ENCODE data around the gene ABL1.

ABL1 gene

DNA sequence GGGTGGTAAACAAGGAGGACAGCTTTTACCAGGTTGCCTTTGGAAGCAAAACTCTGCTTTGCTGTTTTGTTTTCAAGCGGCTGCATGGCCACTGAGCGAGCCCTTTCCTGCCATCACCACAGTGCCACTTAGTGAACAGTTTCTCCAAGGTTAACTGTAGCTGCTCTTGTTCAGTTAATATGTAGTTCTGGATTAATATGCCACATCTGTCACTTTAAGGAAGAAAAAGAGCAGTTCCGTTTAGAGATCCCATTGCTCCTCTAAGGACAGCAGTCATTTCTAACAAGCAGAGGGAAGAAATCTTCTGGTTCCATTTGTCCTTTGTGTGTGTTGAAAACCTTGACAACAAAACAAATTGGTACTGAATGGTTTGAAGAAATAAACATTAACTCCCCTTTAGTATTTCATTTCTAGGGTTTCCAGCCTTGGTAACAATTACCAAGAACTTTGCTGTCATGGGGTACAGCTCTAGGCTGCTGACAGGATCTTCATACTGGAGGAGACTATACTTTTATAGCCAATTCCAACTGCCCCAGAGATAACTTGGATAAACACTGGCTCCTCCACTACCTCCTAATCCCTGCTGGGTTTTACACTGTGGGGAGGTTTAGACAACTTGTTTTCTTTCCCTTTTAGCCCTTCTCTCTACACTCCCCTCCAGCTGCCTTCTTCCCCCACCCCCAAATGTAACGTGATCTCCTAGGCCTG lies 10.3 kb upstream of the ABL1 start:
- DNase-seq, result peak in 2 of 56 donors; percentile 12 to 26

DNA sequence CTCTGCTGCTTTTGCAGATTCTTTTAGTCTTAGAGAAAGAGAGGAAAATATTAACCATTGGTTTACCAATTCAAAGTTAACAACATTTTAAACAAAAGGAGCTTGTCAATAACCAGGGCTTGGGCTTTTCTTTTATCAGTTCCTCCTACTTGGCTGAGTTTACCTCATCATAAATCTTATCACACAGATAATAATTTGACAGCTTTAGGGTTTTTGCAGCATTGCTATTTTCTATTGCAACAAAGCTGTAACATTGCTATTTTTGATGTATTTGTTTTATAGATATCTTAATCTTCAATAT lies 9.8 kb upstream of the ABL1 start:
- DNase-seq, result no peak

DNA sequence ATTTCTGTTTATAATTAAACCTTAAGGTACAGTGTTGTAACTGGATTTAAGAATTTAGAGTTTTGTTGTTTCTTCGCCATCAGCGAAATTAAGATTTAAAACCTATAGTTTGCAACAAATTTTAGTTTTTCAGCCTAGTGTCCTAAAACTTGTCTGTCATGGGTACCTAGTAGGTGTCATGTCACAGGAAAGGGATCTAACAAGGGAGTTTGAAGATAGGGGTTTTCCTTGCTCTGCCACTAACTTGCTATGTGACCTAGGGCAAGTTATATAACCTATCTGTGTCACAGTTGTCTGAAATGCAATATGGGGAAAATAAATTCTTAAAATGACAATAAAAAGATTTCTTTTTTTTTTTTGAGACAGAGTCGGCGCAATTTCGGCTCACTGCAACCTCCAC lies 9.2 kb upstream of the ABL1 start:
- DNase-seq, result no peak

DNA sequence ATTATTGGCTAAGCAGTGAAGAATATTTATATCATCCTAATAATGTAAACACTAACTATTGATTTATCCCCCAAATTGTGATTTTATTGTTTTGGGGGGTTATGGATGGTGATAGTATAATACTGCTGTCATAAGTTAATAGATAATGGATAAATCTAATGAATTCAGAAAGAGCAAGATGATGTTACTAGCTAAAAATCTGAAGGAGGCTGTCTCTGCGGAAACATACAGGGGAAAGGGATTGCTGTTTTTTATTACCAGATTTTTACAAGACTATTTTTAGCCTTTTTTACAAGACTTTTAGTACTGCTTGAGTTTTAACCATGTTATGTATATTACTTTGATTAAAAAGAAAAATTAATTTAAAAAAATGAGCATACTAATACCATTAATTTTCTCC lies 5.3 kb upstream of the ABL1 start:
- DNase-seq, result no peak

DNA sequence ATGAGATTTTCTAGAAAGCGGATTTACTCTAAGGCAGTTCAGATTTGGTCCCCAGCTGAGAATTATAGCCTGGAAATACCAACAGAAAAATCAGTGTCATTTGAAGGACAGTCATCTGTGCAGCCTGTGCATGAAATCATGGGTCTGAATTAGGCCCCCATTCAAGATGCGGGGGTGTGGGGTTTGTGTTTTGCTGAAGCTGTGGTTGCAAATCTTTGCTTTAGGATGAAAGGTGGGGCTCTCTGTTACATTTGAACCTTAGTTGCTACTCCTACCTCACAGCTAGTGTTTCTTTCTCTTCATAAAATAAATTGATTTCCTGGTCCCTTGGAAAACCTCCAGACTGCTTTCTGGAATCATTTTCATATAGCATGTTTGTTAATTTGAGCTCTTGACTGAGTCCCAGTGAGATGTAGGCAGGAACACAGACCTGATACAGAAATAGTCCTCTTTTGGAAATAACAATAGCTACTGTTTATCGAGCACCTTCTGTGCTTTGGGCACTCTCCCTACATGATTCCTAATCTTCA lies 4.8 kb upstream of the ABL1 start:
- DNase-seq, result no peak

DNA sequence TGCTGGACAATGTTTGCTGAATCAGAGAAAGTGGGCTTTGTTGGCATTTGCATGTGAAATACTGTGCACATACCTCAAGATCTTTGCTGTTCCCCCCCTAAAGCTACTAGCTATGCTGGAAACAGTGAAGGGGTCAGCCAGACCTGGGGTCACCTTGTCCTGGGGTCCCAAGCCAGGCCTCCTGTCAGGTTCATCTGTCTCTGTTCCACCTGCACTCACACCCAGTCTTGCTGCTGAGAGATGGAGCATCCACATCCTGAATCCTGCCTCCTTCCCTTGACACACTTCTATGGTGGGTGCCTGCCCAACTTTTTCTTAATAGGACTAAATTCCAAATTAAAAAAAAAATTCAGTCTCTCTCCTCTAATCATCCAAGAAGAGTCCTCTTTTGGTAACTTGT lies 4.0 kb upstream of the ABL1 start:
- DNase-seq, result no peak

DNA sequence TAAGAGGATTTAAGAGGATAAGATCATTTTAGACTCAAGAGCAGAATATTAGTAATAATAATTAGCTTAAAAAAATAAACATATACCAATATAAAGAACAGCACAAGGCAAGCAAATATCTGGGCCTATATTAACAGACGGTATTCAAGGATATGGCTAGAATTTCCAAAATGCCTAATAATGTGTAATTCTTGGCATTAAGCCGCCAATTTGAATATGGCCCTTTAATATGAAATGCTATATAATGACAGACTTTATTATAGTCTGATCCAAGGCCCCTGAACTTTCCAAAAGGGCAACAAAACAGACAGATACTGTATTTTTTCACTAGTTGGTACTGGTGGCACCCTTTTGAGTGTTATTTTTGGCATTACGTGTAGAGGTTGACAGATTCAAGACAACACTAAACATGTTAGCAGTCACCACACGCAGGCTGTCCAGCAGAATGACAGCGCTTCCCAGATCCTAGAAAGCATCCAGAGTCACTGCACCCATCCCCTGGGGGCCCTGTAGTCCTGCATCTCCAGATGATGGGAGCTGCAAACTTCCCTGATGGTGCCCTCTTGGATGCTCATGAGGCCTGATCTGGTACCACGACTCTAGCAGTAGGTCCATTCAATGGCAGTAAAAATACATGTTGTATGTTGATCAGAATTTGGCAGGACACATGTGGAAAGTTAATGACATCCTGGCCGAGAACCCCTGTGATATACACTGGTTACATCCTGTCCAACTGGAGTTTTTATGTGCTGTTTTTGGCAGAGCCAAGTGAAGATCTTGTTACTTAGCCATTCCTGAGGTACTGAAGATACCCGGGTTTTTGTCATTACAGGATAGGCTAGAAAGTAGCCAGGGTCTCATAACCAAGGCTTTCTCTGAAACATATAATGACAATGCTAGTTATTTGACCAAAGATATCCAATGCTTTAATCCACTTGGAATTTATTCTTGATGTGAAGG lies 1.7 kb upstream of the ABL1 start:
- no peak for DNase-seq

DNA sequence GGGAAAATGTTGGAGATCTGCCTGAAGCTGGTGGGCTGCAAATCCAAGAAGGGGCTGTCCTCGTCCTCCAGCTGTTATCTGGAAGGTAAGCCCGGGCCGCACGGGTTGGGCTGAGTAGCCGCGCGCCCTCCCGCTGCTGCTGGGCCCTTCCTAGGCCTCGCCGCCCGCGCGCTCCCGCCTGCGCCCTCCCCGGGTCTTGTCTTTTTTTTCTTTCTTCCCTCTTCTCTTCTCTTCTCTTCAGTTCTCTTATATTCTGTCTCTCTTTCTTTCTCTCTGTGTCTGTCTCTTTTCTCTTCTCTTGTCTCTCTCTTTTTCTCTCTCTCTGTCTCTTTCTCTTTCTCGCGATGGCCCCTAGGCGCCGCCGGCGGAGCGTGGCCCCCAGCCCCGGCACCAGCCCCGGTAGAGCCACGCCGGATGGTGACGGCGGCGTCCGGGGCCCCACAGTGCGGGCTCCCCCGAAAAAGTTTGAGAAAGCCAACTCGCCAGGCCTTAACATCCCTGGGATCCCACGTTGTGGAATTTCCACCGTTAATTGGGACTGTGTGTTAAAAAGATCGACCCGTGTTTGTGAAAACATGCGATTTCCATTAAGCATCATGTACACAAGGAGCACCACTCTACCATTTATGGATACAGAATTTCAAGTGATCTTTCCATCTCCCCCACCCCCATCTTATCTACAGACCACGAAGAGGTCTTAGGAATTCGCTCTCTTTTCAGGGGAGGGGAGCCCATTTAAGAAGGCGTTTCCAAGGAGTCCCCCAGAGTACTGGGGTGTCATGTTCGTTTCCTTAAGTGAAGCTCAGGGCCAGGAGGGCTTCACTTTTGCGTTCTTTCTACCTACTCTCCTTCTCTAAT lies 616 bp downstream of the ABL1 start:
- peak in 17 of 56 donors; percentile 36 to 76 (median 63) for DNase-seq

DNA sequence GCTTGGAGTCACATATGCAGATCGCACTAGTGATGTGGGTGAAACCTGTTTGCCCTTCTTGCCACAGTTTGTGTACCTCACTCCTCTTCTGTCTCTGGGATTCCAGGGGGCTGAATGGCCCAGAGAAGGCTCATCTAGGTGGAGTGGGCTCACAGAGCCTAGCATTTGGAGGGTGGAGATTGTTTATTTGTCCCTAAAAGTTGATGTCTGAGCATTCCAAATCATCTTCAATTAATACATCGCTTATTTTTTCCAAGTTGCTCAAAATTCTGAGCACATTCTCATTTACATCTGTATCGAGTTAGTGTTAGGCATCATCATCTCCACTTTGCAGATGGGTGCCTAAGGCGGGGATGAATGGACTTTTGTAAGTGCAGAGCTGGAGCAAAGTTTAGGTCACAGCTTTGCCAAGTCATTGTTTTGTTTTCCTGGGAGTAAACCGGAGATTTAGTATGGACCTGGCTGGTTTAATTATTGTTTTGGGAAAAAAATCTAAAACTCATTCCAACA lies 2.0 kb downstream of the ABL1 start:
- peak in 18 of 56 donors; percentile 20 to 67 (median 50) for DNase-seq

DNA sequence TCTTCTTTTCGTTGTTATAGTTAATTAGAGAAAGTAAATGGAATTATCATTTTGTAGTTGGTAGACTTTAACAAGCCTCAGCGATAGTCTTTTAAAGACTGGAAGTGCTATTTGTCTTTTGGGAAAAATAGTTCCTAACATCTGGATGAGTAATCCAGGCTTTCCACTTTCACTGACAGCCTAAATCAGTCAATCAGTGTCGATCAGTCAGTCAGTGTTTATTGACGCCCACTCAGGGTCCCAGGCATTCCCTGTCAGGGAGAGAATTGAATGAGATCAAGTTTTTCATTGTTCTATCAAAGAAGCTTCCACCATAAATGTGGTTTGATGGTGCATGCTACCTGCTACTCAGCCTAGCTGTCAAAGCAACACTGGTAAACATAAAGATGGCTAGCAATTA lies 2.6 kb downstream of the ABL1 start:
- DNase-seq, result no peak

DNA sequence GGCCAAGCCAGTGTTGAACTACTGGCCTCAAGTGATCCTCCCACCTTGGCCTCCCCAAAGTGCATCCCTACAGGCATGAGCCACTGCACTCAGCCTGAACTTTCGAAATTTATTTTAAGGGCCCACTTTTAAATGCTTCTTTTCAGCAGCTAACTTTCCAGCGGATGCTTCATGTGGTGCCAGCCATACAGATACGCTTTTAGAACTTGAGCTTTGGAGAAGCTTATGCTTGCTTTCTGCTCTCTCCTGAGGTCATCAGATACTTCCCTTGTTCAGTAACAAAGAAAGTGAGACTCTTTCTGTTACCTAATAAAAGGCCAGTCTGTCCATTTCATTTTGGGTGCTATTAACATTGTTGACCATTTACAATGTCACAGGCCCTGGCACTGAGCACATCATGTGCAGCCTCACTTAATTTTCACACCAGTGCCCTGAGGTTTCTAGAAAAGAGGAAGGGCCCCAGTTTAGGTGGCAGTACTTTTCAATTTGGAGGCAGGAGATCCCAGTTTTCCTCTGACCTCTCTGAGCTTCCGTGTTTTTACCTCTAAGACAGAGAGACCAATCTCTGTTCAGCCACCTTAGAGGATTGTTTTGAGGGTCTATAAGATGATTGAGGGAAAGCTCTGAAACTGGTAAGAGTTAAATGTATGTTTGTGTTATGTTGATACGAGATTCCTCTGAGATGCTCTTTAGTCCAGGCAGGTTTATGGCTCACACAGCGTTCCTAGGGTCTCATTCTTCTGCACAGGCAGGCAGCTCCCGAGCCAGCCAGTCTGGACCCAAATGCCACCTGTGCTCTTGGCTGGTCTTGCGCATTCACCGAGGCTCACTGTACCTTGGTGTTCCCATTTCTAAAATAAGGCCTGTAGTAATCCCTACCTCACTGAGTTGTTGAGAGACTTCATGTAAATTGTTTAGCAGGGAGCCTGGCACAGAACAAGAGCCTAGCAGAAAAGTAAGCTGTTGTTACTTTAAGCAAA lies 4.4 kb downstream of the ABL1 start:
- no peak for DNase-seq

DNA sequence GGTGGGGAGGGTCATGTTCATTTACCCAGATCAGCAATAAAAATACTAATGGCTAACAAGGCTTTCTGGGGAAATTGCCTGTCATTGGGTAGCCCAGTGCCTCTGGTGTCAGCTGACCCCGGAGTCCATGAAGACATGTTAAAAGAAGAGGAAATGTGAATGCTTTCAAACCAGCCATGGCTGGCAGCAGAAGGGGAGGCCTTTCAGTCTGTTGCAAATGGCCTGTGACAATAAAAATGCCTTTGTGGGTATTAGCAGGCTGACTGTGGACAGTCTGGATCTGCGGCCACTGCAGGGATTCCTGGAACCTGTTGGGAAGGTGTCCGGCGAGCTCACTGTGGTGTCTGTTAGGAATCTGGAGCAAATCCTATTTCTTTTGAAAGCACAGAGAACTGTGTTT lies 7.5 kb downstream of the ABL1 start:
- peak in 3 of 56 donors; percentile 22 to 37 (median 30) for DNase-seq

DNA sequence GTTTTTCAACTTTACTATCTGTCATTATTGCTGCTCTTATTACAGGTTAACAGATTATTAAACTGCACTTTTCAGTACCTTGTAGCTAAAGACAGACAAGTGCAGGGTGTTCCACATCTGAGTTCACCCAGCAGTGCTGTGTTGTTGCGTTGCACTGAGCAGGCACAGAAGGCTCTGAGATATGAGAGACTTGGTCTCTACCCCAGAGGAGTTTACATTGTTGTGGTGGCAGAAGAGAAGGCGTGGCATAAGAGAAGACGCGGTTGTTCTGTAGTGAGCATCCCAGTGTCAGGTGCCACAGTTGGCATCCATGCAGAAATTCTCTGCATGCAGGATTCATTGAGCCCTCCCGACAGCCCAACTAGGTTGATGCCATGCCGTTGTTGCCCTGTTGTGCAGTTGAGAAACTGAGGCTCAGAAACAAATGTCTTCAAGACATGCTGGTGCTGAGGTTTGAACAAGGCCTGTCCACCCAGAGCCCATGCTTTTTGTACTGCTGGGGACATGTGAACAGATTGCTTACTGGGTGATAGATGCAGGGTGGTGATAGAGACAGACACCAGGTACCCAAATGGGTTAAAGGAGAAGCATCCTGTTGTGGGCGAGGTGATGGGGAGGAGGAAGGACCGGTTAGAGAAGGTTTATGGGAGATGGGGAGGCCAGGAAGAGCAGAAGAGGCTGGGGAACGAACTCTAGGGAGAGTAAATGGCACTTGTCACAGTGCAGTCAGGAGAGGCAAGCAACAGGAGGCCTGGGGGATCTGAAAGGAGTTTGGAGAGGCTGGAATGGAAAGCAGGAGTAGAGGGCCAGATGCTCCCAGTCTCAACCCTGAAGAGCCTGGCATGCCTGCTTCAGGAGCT lies 8.2 kb downstream of the ABL1 start:
- peak in 1 of 56 donors; percentile 28 for DNase-seq

DNA sequence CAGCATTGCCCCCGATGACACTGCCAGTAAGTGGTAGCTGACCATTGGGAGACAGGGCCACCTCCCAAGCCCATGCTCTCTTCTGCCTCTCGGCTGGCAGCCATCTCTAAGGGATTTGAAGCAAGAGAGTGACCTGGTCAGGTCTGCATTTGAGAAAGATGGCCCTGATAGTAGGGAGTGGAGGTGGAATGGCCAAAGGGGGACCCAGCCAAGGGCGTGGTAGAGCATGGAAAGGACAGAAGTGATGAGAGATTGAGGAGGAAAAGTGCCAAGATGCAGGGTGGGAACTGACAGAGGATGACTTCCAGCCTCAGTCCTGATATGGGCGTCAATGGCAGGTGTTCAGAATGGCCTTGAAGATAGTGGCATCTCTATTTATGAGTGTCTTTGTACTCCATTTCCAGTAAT lies 9.0 kb downstream of the ABL1 start:
- no peak for DNase-seq

DNA sequence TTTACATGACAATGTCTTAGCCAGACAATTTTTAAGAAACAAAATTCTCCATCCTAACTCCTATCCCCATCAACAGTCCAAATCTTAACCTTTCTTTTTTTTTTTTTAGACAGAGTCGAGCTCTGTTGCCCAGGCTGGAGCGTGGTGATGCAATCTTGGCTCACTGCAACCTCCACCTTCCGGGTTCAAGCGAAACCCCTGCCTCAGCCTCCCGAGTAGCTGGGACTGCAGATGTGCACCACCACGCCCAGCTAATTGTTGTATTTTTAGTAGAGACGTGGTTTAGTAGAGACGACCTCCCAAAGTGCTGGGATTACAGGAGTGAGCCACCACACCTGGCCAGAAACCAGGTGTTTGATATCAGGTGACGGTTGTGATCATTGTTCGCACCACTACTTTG lies 10.2 kb downstream of the ABL1 start:
- no peak for DNase-seq

DNA sequence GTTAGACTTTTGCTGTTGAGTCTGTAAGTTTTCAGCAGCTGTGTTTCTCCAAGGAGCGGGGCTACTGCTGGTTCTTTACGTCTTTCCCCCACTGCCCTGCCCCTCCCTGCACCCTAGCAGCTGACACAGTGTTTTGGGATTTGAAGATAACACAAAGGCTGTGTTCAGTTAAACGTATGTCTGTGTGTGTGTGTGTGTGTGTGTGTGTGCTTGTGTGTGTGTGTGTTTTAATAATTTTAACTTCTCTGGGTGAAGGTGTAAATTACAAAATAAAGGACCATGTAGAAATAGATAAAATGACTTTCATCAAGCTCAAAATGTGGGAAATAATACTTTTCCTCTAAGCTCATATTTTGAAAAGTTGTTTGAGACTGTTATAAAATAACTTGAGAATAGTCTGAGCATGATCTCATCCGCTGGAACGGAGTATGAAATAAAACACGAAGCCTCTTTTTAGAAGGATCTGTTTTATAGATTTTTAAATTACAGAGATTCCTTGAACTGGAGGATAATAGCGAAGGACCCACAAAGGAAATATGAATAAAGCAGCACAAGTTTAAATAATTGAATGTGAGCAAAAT lies 10.9 kb downstream of the ABL1 start:
- peak in 7 of 56 donors; percentile 22 to 52 (median 32) for DNase-seq

DNA sequence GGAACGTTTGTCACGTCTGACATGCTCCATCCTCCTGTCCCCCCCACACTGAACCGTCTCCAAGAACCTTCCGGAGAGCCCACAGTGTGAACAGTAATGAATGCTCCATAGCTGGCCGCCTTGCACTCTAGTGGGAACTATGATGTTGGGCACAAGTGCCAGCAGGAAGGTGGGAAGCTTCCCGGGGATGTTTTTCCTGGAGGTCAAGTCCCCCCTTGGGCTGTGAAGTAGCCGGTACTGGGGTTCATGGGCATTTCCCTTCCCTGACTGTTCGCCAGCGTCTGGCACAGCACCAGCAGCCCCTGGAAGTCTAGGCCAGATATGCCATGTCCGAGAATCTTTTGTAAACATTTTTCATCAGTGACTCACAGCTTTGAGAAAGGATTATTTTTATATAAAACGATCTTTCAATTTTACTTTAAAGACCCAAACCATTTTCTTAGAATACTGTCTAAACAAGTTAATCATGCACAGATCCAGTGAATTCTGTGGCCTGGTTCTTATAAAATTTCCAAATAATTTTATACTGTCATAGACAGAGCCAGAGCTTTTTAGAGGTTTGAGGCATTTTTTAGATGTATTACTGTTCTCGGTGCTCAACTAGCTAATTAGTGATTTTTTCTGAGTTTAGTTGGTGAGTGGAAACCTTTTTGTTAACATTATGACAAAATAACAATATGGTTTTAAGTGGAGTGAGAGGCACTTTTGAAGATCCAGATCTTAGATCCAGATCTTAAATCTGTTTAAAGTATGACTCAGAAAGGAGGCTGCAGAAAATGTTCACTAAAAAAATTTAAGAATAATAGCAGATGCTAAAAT lies 11.6 kb downstream of the ABL1 start:
- peak in 29 of 56 donors; percentile 31 to 66 (median 42) for DNase-seq
